Measurements from ENCODE around the gene NQO2.
A peak's percentile ranks its signal among the peaks of the same experiment; 100 is the strongest.
"Not testable (repeated sequence)": the region's sequence is repeated elsewhere in the genome, so short reads cannot be mapped to it uniquely, and the experiment has no call there.

The NQO2 gene

DNA sequence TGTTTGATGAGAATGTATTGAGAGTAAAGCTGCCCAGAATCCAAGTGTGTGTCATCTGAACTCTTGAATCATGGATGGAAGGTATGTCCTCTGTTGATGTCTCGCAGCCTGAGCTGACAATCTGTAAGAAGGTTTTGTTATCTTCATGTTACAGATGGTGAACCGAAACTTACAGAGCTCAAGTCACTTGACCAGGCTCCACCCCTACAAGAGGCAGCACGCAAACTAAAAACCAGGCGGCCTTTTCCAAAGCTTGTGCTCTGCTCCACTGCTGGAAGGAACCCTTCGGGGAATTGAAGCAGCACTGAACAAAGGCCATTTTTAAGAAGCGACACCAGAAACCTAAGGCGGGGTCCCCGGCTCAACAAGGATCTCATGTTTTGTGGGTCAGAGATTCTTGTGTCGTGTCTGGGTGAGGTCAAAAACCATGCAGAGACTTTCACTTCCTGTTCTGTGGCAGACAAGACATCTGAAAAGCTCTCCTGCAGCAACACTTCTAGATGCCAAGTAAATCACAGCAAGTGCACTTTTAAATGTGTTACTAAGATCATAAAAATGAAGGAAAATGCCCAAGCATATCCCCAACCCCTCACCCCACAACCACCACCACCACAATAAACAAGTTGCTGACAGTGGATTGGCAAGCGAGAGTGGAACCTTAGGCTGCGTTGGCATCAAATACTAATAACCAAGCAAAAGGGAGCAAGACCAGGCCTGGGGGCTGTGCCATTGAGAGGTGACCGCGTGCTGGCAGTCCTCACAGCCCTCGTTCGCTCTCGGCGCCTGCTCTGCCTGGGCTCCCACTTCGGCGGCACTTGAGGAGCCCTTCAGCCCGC lies 27.3 kb downstream of the NQO2 start:
- H3K9me3 Mint-ChIP-seq = no peaks in the 10 kb centered on the region
- peaks cover 8% of the 10 kb centered on the region for H3K36me3 Mint-ChIP-seq (ENCODE audit: insufficient read depth)
- H3K27me3 Mint-ChIP-seq = no peaks in the 10 kb centered on the region
- H3K4me1 Mint-ChIP-seq = peaks cover 38% of the 10 kb centered on the region
- ATAC-seq (replicated peaks; ENCODE audit: extremely low read depth, poor library complexity, severe bottlenecking) (peak; percentile 34), DNase-seq (ENCODE audit: low spot score in 2 of 2) (peak in 1 of 2 donors; percentile 17)
- H3K4me3 Mint-ChIP-seq = peak overlapping the region; percentile 68
- peak overlapping the region; percentile 90 for H3K27ac Mint-ChIP-seq (ENCODE audit: low read depth)

DNA sequence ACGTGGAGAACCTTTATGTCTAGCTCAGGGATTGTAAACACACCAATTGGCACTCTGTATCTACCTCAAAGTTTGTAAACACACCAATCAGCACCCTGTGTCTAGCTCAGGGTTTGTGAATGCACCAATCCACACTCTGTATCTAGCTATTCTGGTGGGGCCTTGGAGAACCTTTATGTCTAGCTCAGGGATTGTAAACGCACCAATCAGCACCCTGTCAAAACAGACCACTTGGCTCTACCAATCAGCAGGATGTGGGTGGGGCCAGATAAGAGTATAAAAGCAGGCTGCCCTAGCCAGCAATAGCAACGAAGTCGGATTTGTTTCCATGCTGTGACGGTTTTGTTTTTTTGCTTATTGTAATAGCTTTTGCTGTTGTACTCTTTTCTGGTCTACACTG lies 28.5 kb downstream of the NQO2 start:
- H3K27ac Mint-ChIP-seq (ENCODE audit: low read depth); ATAC-seq (replicated peaks; ENCODE audit: extremely low read depth, poor library complexity, severe bottlenecking); H3K36me3 Mint-ChIP-seq (ENCODE audit: insufficient read depth); DNase-seq (ENCODE audit: low spot score in 2 of 2); H3K9me3 Mint-ChIP-seq; H3K27me3 Mint-ChIP-seq; H3K4me3 Mint-ChIP-seq: not testable (repeated sequence)
- peaks cover 32% of the 10 kb centered on the region for H3K4me1 Mint-ChIP-seq

DNA sequence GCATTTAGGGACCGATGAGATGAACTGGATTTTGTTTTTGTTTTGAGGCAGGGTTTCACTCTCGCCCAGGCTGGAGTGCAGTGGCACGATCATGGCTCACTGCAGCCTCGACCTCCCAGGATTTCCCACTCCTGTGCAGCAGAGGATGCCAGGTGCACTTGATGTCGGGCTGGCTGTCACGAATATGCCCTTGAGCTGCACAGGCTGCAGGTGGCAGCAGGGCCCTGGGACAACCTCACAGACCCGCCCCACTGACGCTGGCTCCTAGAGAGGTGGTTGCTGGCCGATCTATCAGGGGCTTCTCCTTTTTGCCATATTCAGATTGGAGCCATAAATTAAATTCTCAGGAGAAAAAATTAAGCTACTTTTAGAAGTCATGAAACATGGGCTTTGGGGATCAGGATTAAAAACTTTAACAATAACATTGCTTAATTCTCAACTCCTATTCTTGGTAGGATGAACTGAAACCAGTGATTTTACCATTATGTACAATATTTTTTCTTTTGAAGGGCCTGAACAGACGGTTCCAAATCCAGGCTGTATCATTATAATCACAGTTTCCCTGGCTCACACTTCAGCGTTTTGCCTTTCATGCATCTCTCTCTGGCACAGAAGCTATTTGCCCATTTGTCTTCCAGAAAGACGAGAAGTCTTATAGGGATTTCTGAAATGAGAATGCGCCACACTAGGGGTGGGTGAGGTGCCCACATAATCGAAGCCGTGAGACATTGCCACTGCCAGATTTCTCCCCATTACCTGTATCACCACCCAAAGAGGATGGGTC lies 32.4 kb downstream of the NQO2 start:
- no peaks in the 10 kb centered on the region for H3K9me3 Mint-ChIP-seq
- H3K4me3 Mint-ChIP-seq = no peak overlapping the region
- no peaks in the 10 kb centered on the region for H3K36me3 Mint-ChIP-seq (ENCODE audit: insufficient read depth)
- DNase-seq (ENCODE audit: low spot score in 2 of 2) (no peak), ATAC-seq (replicated peaks; ENCODE audit: extremely low read depth, poor library complexity, severe bottlenecking) (no peak)
- no peak overlapping the region for H3K27ac Mint-ChIP-seq (ENCODE audit: low read depth)
- no peaks in the 10 kb centered on the region for H3K27me3 Mint-ChIP-seq
- peaks cover 8% of the 10 kb centered on the region for H3K4me1 Mint-ChIP-seq

DNA sequence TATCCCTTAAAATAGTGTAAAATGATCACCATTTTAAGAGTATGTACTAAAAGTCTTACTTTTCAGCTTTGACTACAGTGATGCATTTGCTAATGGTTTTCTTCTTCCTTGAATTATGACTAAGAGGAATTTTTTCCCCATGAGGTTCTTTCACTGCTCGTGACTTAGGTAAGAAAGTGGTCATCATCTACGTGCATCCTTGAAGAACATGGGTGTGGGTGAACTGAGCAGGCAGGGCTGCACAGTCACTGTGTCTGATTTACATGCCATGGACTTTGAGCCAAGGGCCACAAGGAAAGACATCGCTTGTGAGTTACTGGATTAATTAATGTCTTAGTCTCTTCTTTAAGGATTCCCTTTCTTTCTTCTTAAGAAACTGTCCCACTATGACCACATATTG lies 33.3 kb downstream of the NQO2 start:
- H3K27ac Mint-ChIP-seq (ENCODE audit: low read depth) = no peak overlapping the region
- no peaks in the 10 kb centered on the region for H3K9me3 Mint-ChIP-seq
- H3K4me1 Mint-ChIP-seq = peaks cover 5% of the 10 kb centered on the region
- H3K4me3 Mint-ChIP-seq = no peak overlapping the region
- DNase-seq (ENCODE audit: low spot score in 2 of 2) (no peak), ATAC-seq (replicated peaks; ENCODE audit: extremely low read depth, poor library complexity, severe bottlenecking) (no peak)
- H3K27me3 Mint-ChIP-seq = no peaks in the 10 kb centered on the region
- H3K36me3 Mint-ChIP-seq (ENCODE audit: insufficient read depth) = no peaks in the 10 kb centered on the region

DNA sequence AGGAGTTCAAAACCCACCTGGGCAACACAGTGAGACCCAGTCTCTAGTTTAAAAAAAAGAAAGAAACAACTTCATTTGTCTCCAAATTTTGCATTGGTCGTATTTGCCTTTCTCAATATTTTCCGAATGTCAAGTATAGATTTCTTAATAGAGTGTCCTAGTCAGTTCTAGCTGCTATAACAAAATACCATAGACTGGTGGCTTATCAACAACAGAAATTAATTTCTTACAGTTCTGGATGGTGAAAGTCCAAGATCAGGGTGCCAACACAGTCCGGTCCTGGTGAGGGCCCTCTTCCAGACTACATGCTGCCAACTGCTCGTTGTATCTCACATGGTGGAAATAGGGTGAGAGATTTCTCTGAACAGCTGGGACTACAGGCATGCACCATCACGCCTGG lies 34.0 kb downstream of the NQO2 start:
- no peaks in the 10 kb centered on the region for H3K9me3 Mint-ChIP-seq
- H3K36me3 Mint-ChIP-seq (ENCODE audit: insufficient read depth) = no peaks in the 10 kb centered on the region
- ATAC-seq (replicated peaks; ENCODE audit: extremely low read depth, poor library complexity, severe bottlenecking) = no peak
- no peak overlapping the region for H3K4me3 Mint-ChIP-seq
- H3K4me1 Mint-ChIP-seq = peaks cover 5% of the 10 kb centered on the region
- no peak for DNase-seq (ENCODE audit: low spot score in 2 of 2)
- H3K27me3 Mint-ChIP-seq = no peaks in the 10 kb centered on the region
- H3K27ac Mint-ChIP-seq (ENCODE audit: low read depth) = no peak overlapping the region

DNA sequence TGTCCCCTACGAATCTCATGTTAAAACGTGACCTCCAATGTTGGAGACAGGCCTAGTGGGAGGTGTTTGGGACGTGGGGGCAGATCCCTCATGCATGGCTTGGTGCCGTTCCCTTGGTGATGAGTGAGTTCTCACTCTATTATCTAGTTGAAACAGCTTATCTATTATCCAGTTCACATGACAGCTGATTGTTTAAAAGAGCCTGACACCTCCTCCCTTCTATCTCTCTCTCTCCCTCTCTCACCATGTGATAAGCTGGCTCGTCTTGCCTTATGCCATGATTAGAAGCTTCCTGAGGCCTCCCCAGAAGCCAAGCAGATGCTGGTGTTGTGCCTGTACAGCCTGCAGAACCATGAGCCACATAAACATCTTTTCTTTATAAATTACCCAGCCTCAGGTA lies 35.7 kb downstream of the NQO2 start:
- Mint-ChIP-seq H3K36me3 (ENCODE audit: insufficient read depth) (no peaks in the 10 kb centered on the region), H3K4me3 (no peak overlapping the region), H3K4me1 (peaks cover 5% of the 10 kb centered on the region), H3K27ac (ENCODE audit: low read depth) (no peak overlapping the region), H3K27me3 (no peaks in the 10 kb centered on the region), H3K9me3 (no peaks in the 10 kb centered on the region)
- DNase-seq (ENCODE audit: low spot score in 2 of 2) (no peak), ATAC-seq (replicated peaks; ENCODE audit: extremely low read depth, poor library complexity, severe bottlenecking) (no peak)

DNA sequence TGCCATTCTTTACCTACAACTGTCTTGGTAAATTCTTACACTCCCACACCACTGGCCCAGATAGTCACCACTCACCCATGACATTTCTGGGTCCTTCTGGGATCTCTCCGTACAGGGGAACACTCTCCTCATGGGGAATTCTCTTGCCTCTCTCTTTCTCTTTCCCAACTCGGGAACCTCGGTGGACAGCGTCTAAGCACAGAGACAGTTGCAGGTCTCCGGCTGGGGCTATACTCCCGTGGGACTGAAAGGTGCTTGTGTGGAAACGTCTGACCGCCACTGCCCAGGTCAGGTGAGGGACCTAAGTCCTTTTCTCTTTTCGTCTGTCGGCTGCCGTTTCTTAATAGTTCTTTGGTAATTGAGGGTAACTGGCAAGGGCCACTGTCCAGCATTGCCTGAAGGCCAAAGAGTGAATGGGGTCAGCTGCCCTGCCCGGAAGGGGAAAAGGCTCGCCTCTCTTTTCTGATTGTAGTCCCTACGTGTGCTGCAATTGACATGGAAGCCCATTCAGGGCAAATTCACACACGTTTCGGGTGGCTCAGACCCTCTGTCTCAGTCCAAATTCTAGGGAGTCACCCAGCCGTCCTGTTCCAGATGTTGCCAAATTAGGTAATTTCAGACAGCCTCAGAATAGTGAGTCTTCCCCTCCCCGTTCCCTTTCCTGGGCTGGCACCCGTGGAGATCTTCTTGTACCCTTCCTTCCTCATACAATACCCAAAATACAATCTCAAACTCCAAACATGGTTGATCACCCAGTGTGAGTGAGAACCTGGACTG lies 37.4 kb downstream of the NQO2 start:
- Mint-ChIP-seq H3K27me3 (no peaks in the 10 kb centered on the region), H3K4me3 (no peak overlapping the region), H3K9me3 (no peaks in the 10 kb centered on the region), H3K27ac (ENCODE audit: low read depth) (no peak overlapping the region), H3K36me3 (ENCODE audit: insufficient read depth) (no peaks in the 10 kb centered on the region), H3K4me1 (peaks cover 5% of the 10 kb centered on the region)
- DNase-seq (ENCODE audit: low spot score in 2 of 2) = no peak
- no peak for ATAC-seq (replicated peaks; ENCODE audit: extremely low read depth, poor library complexity, severe bottlenecking)

DNA sequence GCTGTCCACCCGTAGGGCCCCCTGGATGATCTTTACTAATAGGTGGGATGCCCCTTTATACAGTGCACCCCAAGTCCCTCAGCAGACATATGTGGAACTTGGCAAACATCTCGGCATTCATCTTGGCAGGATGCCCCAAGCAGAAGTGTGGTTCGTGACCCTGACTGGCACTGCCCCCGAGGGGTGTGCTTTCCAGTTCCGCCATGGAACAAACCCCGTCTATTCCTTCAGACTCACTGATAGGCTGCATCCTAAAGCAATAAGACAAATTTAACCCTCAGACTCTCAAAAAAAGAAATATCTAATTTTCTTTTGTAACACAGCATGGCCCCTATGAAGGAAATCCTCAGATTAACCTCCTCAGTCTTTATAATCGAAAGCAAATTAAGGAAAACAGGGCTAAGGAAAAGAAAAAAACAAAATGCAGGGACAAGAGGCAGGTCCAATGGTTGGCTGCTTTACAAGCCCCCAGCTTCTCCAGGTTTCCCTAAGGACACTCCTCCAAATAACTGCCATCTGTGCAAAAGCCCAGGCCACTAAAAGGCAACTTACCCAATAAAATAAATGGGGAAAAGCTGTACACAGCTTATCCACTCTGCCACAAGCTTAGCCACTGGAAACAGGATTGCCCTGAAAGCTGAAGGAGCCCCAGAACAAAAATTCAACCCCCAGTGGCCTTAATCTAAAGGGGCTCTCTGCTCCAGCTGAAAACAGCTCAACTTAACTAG lies 38.1 kb downstream of the NQO2 start:
- Mint-ChIP-seq H3K9me3 (no peaks in the 10 kb centered on the region), H3K36me3 (ENCODE audit: insufficient read depth) (no peaks in the 10 kb centered on the region), H3K27me3 (no peaks in the 10 kb centered on the region), H3K27ac (ENCODE audit: low read depth) (no peak overlapping the region), H3K4me3 (no peak overlapping the region), H3K4me1 (peaks cover 5% of the 10 kb centered on the region)
- DNase-seq (ENCODE audit: low spot score in 2 of 2) = no peak
- no peak for ATAC-seq (replicated peaks; ENCODE audit: extremely low read depth, poor library complexity, severe bottlenecking)

DNA sequence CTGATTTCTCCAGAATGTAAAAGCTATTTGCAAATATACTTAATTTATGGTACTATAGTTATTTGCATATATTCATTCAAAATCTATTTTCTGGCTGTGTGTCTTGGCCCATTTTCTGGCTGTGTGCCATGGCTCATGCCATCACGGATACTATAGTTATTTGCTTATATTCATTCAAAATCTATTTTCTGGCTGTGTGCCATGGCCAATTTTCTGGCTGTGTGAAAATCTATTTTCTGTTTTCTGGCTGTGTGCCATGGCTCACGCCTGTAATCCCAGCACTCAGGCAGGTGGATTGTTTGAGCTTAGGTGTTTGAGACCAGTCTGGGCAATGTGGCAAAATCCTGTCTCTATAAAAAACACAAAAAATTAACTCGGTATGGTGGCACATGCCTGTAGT lies 39.7 kb downstream of the NQO2 start:
- H3K9me3 Mint-ChIP-seq = no peaks in the 10 kb centered on the region
- ATAC-seq (replicated peaks; ENCODE audit: extremely low read depth, poor library complexity, severe bottlenecking) = no peak

DNA sequence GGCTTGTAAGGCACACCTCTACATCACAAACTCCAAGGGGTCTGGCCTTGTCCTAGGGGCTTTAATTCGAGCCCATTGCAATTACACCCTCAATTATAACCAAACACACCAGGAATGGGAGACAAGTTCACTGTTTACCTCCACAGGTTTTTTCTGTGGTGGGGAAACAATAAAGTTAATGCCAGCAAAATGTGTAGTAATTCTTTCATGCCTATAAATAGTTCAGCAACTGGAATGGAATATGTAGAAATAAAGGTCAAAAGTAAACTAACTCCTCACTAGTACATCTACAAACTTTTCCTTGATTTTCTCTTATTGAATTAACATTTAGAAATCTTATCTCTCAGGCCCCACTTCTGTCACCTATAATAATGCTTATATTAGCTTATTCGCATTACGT lies 41.5 kb downstream of the NQO2 start:
- Mint-ChIP-seq H3K9me3 (no peaks in the 10 kb centered on the region), H3K27ac (ENCODE audit: low read depth) (no peak overlapping the region), H3K4me3 (no peak overlapping the region), H3K4me1 (peaks cover 2% of the 10 kb centered on the region), H3K36me3 (ENCODE audit: insufficient read depth) (no peaks in the 10 kb centered on the region), H3K27me3 (no peaks in the 10 kb centered on the region)
- no peak for ATAC-seq (replicated peaks; ENCODE audit: extremely low read depth, poor library complexity, severe bottlenecking)
- no peak for DNase-seq (ENCODE audit: low spot score in 2 of 2)

More for the DNA sequence above, 39.7 kb downstream of the NQO2 start:
- Mint-ChIP-seq H3K36me3 (ENCODE audit: insufficient read depth) (no peaks in the 10 kb centered on the region), H3K27ac (ENCODE audit: low read depth) (no peak overlapping the region), H3K4me1 (peaks cover 5% of the 10 kb centered on the region), H3K27me3 (no peaks in the 10 kb centered on the region), H3K4me3 (no peak overlapping the region)
- DNase-seq (ENCODE audit: low spot score in 2 of 2) = no peak

DNA sequence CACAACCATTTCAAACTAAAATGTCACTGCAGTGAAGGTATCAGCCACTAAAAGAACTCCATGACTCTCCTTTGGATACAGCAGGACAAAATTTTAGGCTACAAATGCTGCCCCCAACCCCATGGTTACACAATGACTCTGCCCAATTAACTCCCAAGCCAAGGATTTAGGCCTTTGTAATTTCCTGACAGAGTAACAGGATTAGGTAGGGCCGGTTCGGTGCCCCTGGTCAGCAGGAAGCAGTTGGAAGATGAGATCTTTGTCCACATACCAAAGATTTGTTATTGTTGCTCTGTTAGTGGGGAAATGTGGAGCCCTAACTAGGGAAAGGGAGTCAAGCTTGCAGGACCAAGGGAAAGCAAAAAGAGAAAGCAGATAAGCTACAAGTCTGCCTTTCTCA lies 41.9 kb downstream of the NQO2 start:
- H3K4me1 Mint-ChIP-seq = no peaks in the 10 kb centered on the region
- no peak overlapping the region for H3K27ac Mint-ChIP-seq (ENCODE audit: low read depth)
- no peaks in the 10 kb centered on the region for H3K36me3 Mint-ChIP-seq (ENCODE audit: insufficient read depth)
- no peak overlapping the region for H3K4me3 Mint-ChIP-seq
- H3K27me3 Mint-ChIP-seq = no peaks in the 10 kb centered on the region
- DNase-seq (ENCODE audit: low spot score in 2 of 2) (no peak), ATAC-seq (replicated peaks; ENCODE audit: extremely low read depth, poor library complexity, severe bottlenecking) (no peak)
- H3K9me3 Mint-ChIP-seq = no peaks in the 10 kb centered on the region

DNA sequence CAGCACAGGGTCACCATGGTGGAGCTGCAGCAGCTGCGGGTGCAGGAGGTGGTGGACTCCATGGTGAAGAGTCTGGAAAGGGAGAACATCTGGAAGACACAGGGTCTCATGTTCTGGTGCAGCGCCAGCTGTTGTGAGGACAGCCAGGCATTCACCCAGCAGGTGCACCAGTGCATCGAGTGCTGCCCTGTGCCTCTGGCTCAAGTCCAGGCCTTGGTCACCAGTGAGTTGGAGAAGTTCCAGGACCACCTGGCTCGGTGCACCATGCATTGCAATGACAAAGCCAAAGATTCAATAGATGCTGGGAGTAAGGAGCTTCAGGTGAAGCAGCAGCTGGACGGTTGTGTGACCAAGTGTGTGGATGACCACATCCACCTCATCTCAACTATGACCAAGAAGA lies 45.7 kb downstream of the NQO2 start:
- H3K27me3 Mint-ChIP-seq = no peaks in the 10 kb centered on the region
- ATAC-seq (replicated peaks; ENCODE audit: extremely low read depth, poor library complexity, severe bottlenecking) (no peak), DNase-seq (ENCODE audit: low spot score in 2 of 2) (no peak)
- no peaks in the 10 kb centered on the region for H3K9me3 Mint-ChIP-seq
- no peak overlapping the region for H3K27ac Mint-ChIP-seq (ENCODE audit: low read depth)
- H3K4me3 Mint-ChIP-seq = no peak overlapping the region
- no peaks in the 10 kb centered on the region for H3K4me1 Mint-ChIP-seq
- H3K36me3 Mint-ChIP-seq (ENCODE audit: insufficient read depth) = peaks cover 1% of the 10 kb centered on the region
